DMS 273 treated with DMSO at 0.1 percent for 48 hours (cell line): ENCODE data around the gene CNTNAP5.
"Not testable (repeated sequence)": the region's sequence is repeated elsewhere in the genome, so short reads cannot be mapped to it uniquely, and the experiment has no call there.

ENCODE experiments used
- DNase-seq: peaks from one replicate; lab custom pipeline; 2025; lab: John Stamatoyannopoulos, UW

The CNTNAP5 gene

DNA sequence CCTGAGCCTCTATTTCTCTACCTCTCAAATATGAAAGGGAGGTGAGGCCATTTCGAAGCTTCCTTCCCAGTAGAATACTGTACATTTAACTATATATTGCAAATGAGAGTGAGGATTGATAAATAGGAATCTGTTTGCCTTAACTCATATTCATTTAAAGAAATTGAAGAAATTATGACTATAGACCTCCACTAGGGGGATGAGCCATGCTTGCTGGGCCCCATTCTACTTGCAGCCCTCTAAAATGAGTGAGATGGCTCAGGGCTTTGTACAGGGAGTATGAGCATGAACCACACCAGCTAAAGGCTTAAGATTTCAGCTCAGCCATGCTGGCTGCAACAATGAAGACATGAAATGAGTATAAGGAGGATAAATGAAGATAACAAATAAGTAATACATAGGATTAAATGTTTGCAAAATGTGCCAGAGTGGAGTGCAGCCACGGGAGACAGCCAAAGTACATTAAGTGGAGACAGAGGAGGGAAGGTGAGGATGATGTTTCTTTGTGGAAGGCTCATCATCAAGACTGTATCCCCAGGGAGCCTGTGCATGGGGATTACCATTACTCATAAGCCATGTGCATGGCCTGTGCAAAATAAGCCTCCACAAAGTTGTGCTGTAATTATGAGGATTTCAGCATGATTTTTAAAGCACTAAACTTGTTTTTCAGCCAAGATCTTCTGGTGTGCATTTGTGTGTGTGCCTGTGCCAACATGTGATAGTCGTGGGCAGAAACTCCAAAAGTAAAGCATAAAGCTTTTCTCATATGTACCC lies 300.8 kb downstream of the CNTNAP5 start:
- DNase-seq, result no peak

DNA sequence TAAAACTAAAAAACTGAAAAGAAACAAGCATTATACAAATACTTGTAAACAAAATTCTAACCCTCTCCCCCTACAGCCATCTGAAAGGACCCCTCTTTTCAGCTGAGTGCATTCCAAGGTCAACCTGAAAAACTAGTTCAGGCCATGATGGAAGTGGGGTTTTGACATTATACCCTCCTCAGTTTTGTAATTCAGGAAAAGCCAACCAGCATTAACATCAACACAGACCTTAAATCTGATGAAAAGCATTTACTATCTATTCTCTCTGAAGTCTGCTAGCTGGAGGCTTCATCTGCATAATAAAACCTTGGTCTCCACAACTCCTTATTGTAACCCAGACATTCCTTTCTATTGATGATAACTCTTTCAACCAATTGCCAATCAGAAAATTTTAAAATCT lies 302.2 kb downstream of the CNTNAP5 start:
- no peak for DNase-seq

DNA sequence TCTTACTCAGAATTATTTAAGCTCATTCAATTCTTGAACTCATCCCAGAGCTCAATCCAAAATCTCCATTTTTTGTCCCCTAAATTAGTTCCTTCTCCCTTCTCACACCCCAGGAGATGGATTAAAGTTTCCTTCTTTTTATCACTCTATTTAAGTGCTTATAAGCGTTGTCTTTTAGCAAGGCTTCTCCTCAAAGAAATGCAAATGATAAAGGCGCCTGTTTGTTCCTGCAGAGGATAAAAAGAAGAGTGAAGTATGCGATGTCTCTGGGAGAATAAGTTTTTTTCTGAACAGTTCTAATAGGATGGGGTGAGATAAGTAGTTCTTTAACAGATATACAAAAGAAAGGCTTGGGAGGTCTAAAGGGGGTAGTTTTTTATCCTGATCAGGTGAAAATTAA lies 303.3 kb downstream of the CNTNAP5 start:
- DNase-seq, result no peak

DNA sequence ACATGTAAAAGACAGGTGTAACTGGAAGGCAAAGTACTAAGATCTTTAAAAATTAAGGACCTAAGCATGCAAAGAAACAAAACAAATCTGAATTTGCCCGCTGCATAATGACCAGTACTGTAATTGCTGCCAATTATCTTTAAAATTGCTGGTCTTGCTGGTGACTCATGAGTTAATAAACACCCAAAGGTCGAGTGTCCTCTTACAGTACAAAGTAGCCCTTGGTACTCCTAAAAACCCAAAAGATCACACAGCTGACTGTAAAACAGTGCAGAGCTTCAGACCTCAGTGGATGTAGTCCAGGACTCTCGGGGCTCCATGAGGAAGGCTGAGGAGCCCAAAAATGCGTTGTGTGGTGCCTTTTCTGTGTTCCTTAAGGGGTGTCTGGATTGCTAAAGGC lies 308.7 kb downstream of the CNTNAP5 start:
- no peak for DNase-seq

DNA sequence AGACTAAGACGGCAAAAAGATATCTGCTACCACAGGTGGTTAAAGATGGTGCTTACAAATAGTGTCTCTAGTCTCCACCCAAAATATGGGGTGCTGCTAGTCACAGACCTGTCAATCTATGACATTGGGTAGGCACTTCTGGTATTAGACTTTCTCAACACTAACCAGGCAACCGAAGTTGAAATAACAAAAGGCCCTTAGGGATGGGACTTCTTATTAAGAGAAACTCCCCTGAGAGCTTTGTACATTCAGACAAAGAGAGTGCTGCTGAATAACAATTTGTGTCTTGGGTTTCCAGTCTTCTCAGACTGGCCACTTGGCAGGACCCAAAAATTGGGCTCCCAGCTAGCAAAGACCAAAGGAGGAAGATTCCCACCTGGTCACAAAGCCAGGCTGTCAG lies 310.0 kb downstream of the CNTNAP5 start:
- DNase-seq, result no peak

DNA sequence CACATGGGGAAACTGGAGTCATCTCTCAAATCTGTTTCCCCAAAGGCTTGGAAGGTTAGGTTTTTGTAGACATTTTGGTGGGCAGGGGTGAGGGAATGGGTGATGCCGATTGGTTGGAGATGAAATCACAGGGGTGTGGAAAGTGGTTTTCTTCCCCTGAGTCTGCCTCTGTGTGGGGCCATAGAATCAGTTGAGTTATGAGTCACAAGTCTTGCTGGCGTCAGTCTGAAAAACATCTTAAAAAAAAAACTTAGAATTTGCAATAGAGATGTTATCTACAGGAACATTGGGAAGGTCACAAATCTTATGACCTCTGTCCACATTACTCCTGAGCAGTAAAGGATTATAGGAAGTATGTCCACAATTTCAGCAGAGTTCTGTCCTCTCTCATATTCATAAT lies 314.6 kb downstream of the CNTNAP5 start:
- DNase-seq, result no peak

DNA sequence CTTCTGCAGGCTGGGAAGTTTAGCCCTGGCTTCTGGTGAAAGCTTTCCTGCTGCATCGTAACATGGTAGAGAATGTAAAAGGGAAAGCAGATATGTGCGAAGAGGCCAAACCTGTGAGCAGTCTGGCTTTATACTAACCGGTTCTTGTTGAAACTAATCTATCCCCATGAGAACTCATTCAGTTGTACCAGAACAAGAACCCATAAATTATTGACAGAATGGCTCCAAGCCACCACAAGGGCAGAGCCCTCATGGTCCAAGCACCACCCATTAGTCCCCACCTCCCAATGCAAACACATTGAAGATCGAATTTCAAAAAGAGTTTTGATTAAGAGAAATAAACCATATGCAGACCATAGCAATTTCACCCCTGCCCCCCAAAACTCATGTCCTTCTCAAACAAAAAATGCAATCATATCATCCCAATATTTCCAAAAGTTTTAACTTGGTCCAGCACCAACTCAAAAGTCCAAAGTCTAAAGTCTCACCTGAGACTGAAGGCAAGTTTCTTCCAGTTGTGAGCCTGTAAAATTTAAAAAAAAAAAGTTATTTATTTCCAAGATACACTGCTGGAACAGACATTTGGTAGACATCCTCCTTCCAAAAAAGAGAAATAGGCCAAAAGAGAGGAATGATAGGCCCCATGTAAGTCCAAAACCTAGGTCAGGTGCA lies 318.9 kb downstream of the CNTNAP5 start:
- no peak for DNase-seq

DNA sequence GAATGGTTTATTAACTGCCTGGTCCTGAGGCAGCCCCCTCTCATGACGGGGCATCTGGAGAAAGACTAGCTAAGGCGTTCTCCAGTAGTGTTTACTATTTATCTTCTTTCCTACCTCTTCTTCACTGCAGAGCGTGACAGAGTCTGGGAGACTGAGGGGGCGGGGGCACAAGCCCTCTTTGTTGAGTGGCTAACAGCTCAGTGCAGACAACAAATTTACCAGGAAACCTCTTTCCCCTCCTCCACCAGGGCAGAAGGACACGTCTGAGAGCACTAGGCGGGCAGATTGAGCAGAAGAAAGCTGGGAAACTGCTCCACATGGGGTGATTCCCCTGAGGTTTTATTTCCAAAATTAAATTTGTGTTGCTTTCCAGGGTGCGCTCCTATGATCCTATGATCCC lies 322.1 kb downstream of the CNTNAP5 start:
- no peak for DNase-seq

DNA sequence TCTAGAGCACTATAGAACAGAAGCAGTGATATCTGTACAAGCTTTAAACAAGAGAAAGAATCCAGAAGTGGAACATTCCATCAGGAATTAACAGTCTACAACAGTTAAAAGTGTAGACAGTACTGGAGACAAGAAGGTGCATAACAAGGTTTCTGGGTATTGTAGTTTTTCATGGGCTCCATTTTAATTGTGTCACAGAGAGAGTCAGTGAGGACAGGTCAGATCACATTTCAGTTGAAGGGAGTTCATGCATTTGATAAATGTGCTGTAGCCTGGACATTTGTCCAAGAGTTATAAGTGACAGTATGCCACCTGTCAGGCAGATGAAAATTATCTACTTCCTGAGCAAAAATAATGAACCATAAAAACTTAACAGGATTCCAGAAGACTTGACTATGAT lies 328.6 kb downstream of the CNTNAP5 start:
- DNase-seq, result no peak

DNA sequence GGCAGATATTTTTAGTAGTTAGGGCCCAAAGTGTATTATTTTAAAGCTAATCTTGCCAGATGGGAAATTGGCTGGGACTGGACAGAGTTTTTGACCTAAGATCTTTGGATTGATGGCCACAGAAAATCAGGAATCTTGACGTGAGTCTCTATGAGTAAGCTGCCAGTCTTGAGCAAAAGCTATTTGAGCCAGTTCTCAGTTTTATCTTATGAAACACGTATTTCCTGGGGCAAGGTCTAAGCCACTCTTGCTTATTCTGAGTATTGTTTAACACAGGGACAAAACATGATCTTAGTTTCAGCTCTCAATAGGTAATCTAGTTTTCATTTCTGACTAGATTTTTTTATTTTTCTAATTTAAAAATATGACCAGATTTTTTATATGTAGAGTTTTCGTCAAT lies 329.4 kb downstream of the CNTNAP5 start:
- DNase-seq, result no peak

DNA sequence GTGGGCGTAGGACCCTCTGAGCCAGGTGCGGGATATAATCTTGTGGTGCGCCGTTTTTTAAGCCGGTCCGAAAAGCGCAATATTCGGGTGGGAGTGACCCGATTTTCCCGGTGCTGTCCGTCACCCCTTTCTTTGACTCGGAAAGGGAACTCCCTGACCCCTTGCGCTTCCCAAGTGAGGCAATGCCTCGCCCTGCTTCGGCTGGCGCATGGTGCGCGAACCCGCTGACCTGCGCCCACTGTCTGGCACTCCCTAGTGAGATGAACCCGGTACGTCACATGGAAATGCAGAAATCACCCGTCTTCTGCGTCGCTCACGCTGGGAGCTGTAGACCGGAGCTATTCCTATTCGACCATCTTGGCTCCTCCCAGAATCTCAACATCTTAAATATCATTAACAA lies 336.9 kb downstream of the CNTNAP5 start:
- DNase-seq, result not testable (repeated sequence)

DNA sequence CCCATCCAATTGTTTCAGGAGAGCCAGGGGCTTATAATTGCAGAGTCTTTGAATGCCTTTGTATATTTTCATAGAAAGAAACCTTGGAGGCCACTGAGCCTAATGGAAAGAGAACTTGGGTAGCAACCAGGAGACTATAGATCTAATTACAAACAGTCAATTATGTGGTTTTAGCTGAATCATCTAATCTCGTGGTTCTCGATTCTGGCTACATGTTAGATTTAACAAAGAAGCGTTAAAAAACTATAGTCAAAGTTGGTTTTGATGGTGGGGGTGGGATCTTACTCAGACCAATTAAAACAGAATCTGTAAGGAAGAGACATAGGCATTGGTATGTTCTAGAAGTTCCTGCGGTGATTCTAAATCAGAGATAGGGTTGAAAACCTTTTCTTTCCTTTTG lies 344.1 kb downstream of the CNTNAP5 start:
- no peak for DNase-seq

DNA sequence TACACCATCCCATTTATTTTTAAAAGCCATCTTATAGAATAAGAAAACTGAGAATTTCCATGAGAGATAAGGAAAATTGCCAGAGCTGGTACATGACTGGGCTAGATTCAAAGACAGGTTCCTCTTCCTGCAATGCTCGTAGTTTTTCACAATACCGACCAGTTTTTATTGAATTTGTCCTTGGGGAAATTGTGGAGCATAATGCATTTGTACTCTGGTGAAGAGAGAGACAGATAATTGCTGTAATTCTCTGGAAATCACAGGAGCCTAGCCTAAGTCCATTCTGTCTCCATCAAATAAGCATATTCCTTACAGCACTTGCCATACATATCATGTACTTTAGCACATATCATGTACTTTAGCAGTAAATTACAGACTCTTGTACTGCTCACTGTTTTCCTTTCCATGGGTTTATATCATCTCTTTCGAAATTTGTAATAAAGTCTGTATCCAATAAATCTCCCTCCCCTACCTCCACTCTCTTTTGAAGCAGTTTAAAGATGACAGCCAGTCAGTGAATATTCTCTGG lies 355.2 kb downstream of the CNTNAP5 start:
- no peak for DNase-seq

DNA sequence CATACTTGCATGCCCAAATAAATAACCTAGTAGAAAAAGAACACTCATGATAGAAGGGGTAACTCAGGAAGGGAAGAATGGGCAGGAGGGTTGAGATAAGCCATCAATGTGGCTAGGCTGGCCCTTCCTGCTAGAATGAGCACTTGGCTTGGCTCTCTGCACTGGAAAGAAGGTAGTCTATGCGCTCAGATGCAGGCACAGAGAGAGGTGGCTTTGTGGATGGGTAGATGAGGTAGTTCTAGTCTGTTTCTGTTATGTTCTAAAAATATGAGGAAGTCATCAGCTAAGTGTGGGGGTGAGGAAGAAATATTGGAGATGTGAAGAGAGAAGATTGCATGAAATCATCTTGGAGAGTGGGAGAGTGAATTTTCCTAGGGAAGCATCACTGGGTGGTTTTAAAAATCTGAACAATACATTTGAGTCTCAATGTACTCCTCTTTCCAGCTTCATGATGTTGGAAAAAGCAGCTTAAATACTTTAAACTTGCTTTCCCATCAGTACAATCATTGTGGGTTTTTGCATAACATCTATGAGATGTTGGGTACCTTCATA lies 357.1 kb downstream of the CNTNAP5 start:
- DNase-seq, result no peak

DNA sequence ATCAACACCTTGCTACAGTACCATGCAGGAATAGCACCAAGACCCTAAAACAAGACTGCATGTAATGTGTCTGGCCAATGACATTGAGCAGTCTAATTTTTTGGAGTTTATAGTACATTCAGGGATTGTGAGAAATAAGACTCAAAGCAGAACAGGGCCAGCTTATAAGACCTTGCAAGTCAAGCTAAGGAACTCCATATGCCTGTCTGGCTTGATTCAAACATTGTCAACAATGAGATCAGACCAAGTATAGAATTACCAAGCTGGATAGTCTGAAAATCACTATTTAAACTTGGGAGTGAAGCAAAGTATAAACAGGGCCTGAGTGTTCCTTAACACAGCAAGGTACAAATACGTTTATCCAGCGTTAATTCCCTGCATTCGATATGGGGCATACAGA lies 370.9 kb downstream of the CNTNAP5 start:
- no peak for DNase-seq

DNA sequence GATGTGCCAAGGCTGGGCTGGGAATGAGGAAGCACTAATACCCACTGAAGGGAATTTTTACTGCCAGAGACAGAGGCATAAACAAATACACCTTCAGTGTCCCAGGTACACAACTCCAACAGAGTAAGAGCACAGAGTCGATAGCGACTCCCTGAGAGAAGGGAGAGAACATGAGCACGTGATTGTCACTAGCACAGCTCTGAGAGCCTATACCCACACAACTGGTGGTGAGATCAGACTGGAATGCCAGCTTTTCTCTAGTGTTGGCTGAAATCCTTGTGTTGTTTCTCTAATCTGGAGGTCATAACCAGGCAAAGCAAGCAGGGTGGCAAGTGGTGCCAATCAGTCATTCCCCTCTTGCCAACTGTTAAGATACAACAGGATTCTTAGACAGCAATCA lies 377.2 kb downstream of the CNTNAP5 start:
- DNase-seq, result no peak

DNA sequence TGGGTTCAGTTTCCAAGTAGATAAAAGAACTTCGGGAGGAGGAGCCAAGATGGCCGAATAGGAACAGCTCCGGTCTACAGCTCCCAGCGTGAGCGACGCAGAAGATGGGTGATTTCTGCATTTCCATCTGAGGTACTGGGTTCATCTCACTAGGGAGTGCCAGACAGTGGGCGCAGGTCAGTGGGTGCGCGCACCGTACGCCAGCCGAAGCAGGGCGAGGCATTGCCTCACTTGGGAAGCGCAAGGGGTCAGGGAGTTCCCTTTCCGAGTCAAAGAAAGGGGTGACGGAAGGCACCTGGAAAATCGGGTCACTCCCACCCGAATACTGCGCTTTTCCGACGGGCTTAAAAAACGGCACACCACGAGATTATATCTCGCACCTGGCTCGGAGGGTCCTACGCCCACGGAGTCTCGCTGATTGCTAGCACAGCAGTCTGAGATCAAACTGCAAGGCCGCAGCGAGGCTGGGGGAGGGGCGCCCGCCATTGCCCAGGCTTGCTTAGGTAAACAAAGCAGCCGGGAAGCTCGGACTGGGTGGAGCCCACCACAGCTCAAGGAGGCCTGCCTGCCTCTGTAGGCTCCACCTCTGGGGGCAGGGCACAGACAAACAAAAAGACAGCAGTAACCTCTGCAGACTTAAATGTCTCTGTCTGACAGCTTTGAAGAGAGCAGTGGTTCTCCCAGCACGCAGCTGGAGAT lies 382.9 kb downstream of the CNTNAP5 start:
- DNase-seq, result not testable (repeated sequence)

DNA sequence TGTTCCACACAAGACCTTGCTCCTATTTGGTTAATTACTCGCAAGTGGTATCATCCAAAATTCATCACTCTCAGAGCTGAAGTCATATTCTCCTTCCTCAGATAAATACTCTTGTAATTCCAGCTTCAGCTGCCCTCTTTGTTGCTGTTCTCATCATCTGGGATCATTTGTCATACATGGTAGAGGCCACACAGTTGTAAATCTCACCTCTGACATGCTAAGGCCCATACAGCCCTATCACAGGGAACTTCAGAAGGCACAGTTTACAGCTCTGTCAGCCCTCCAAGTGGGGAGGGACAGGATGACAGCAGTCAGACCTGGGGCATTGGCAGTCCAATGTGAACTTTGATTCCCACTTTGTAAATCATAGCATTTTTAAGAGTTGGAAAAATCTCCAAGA lies 399.0 kb downstream of the CNTNAP5 start:
- no peak for DNase-seq

DNA sequence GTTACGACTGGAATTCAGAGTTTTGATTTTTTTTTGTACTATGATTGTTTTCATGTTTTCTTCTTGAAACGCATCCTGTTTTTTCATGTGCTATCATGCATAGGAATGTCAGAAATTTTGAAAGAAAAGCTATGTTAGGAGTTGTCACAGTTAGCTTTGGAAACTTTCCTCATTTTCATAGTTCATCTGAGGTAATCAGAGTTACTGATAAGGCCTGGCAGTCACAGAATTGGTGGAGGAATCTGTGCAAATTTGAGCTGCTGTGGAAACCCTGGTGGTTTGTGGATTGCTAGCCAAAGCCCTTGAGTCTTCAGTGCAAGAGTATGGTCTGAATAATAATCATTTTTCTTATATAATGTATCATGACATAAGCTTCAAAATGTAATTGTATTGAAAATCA lies 401.0 kb downstream of the CNTNAP5 start:
- no peak for DNase-seq

DNA sequence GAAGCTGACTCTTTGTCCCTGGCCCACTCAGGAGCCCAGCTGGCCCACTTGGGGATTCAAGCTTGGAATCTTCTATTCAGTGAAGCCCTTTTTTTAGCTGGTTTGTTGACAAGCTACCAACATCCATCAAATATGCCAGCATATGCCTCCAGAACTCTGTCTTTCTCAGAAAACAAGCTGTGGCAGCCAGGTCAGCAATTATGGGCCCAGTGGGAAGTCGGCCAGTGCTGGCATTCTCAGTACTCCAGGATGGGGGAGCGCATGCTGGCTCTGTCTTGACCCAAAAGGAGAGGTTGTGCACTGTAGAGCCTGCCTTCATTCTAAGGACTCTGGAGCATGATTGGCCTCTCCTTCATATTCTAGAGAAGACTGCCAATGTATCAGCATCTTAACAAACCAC lies 401.5 kb downstream of the CNTNAP5 start:
- no peak for DNase-seq

DNA sequence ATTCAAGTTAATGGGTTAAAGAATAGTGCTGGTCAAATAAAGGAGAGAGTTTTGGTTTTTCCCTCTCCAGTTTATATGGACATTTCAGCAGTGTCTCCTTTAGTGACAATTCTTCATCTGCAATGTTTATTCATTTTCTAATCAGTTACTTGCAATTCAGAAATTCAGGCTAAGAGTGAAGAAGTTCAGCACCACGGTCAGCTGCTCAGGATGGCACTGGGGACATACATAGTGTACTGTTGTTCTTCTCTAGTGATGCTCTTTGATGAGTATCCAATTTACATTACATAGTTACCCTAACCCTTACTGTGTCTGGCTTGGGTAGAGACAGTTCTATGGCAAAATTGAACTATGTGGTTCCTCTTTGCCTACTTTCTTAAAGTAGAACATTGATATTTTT lies 412.7 kb downstream of the CNTNAP5 start:
- DNase-seq, result no peak

DNA sequence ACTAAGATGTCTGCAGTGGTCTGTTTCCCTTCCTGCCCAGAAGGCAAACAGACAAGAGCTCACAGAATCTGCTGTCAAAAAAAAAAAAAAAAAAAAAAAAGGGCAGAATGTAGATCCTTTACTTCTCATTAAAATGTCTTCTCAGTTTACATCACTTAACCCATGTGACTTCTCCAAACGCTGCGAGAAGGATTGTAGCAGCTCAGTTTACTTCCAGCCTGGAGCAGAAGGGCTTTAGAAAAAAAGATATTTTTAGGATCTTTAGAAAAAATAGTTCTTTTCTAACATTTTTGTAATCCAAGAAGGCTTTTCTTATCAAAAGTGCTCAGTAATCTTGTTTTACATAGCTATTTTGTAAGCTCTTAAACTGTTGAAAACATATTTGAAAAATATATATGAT lies 425.4 kb downstream of the CNTNAP5 start:
- no peak for DNase-seq

DNA sequence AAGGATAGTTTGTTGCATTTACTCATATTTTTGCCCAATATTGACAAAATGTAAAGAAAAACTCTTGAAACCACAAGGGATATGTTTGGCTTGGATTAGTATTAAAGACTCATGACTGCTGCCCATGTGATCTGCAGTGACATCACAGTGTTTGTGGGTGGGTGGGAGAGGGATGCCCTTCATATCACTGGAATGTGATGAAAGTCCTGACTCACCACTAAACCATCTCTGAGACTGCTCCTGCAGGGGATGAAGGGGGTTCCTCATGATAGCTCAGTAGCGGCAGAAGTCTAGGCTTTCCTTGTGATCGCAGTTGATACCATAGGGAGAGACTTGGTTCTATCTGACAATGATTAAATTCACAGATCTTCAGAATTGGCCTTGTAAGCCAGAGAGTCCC lies 451.2 kb downstream of the CNTNAP5 start:
- no peak for DNase-seq
